Stomach (tissue), 9 donors: ENCODE data around the gene BORCS8. TPM values are rescaled to one million over a fixed set of nuclear protein-coding genes. Genes with fewer than 3 reads are reported as not detected.

Experiments used
- DNase-seq, 2 donors: peaks; one replicate each; pipeline versions ENCODE4 v3.0.0 to v3.0.0-alpha.2; 2013 to 2019
- H3K27ac ChIP-seq, 5 donors: fragments of 200-600 bp in 4 of 5; sonication (generic) in 4 of 5; one replicate each; pipeline ENCODE4 v1.5.1; 2013 to 2019; ENCODE audit warnings: mild to moderate bottlenecking in 1 of 5, moderate library complexity in 1 of 5
- H3K27me3 ChIP-seq, 3 donors: fragments of 200-600 bp; sonication (generic); one replicate each; pipeline ENCODE4 v1.5.1; 2017 to 2019; ENCODE audit warnings: mixed run types in 1 of 3
- H3K36me3 ChIP-seq, 4 donors: fragments of 200-600 bp; sonication (generic); 1 replicate in 3 of 4; 2 replicates in 1 of 4; pipeline ENCODE4 v1.5.1; 2016 to 2019
- H3K4me1 ChIP-seq, 4 donors: fragments of 200-600 bp; sonication (generic); one replicate each; pipeline ENCODE4 v1.5.1; 2016 to 2019
- H3K4me3 ChIP-seq, 4 donors: fragments of 200-600 bp; sonication (generic) in 3 of 4; one replicate each; pipeline ENCODE4 v1.5.1; 2016 to 2019; ENCODE audit warnings: mild to moderate bottlenecking in 1 of 4
- H3K9me3 ChIP-seq, 4 donors: fragments of 200-600 bp; sonication (generic); one replicate each; pipeline ENCODE4 v1.5.1; 2016 to 2019
- EP300 ChIP-seq: sonication (generic); formaldehyde crosslinking; IDR thresholded peaks from one replicate; pipeline ENCODE4 v1.6.1; 2017; ENCODE audit warnings: antibody characterized with exemption
- POLR2A ChIP-seq, 4 donors: fragments of 450-650 bp; IDR thresholded peaks; one replicate each; pipeline ENCODE4 v1.6.1; 2016; ENCODE audit warnings: antibody characterized with exemption in 4 of 4, control low read depth in 2 of 4, mild to moderate bottlenecking in 1 of 4, moderate library complexity in 1 of 4
- POLR2AphosphoS5 ChIP-seq, 3 donors: sonication (generic); formaldehyde crosslinking; IDR thresholded peaks; one replicate each; pipeline ENCODE4 v1.6.1; 2016; ENCODE audit warnings: antibody characterized with exemption in 3 of 3
- WGBS, 5 donors: extraction: QIAGEN DNeasy Blood & Tissue Kit in 3 of 5; methylation state at CpG; one replicate each; pipeline versions ENCODE4 v1.1.5 to v1.1.7; 2013 to 2018; 5-methylcytosine and 5-hydroxymethylcytosine counted together
- intact Hi-C: fragments of 100-400 bp; cut with DNase I; formaldehyde crosslinking; loops from one replicate; pipeline ENCODE4 v1.15.1; 2023; ENCODE audit warnings: low total_unique reads
- polyA plus RNA-seq, 3 donors: library from polyadenylated mRNA; stranded (reverse); fragments of 200-250 nt; gene quantifications; one replicate each; pipeline ENCODE4 v1.2.3, GENCODE V29; 2013
- total RNA-seq, 5 donors: library from RNA; depleted of rRNA; stranded (reverse); fragments of >200 nt; gene quantifications; one replicate each; pipeline versions ENCODE4 v1.1.0 to v1.2.3, GENCODE V29; 2014 to 2016
- TF ChIP-seq, protein P1 (sequence below), 7 experiments: fragments of 450-650 bp in 4 of 7; fragments of 200-600 bp in 3 of 7; sonication (generic) in 3 of 7; IDR thresholded peaks; one replicate each; pipeline ENCODE4 v1.5.1; 2016 to 2019; ENCODE audit warnings: antibody characterized with exemption in 7 of 7, control low read depth in 2 of 7, mild to moderate bottlenecking in 1 of 7
- donor health status: healthy with polysubstance abuse.
- donor health status: Bipolar disorder and iron deficiency.
- donor health status: healthy.

BORCS8 gene
- total and polyA plus RNA-seq, 8 donors, result 8.3 to 96.9 (median 28.1) TPM

DNA sequence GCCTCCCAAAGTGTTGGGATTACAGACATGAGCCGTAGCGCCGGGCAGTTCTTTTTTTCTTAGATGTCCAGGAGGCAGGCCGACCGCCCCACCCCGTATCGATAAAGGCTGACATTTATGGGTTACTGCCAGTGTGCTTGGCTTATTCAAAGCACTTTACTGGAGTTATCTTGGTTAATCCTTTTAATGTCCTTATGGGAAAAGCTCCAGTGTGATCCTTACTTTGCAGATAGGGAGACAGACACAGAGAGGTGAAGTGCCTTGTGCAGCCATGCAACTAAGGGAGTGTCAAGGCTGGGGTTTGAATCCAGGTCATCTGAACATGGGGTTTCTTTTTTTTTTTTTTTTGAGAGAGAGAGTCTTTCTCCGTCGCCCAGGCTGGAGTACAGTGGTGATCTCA lies 39.0 kb upstream of the BORCS8 start:
- WGBS, 5 donors, result 69 to 82% (median 74%) methylated on average over 4 to 9 of the region's 9 CpGs
- Histone ChIP-seq H3K27me3 (peaks cover 0 to 33% (median 22%) of the 10 kb centered on the region in 3 donors), H3K4me1 (no peaks in the 10 kb centered on the region), H3K9me3 (peaks cover 19 to 30% (median 28%) of the 10 kb centered on the region in 4 donors), H3K36me3 (no peaks in the 10 kb centered on the region), H3K4me3 (no peak overlapping the region), H3K27ac (no peak overlapping the region)
- intact Hi-C loops, result no loop called here
- no peak for TF ChIP-seq POLR2A (IDR thresholded peaks at IDR 0.05)
- TF ChIP-seq, protein P1, sequence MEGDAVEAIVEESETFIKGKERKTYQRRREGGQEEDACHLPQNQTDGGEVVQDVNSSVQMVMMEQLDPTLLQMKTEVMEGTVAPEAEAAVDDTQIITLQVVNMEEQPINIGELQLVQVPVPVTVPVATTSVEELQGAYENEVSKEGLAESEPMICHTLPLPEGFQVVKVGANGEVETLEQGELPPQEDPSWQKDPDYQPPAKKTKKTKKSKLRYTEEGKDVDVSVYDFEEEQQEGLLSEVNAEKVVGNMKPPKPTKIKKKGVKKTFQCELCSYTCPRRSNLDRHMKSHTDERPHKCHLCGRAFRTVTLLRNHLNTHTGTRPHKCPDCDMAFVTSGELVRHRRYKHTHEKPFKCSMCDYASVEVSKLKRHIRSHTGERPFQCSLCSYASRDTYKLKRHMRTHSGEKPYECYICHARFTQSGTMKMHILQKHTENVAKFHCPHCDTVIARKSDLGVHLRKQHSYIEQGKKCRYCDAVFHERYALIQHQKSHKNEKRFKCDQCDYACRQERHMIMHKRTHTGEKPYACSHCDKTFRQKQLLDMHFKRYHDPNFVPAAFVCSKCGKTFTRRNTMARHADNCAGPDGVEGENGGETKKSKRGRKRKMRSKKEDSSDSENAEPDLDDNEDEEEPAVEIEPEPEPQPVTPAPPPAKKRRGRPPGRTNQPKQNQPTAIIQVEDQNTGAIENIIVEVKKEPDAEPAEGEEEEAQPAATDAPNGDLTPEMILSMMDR (IDR thresholded peaks at IDR 0.05), result no peak
- no peak for TF ChIP-seq POLR2AphosphoS5 (IDR thresholded peaks at IDR 0.05)
- no peak for TF ChIP-seq EP300
- no peak for DNase-seq

DNA sequence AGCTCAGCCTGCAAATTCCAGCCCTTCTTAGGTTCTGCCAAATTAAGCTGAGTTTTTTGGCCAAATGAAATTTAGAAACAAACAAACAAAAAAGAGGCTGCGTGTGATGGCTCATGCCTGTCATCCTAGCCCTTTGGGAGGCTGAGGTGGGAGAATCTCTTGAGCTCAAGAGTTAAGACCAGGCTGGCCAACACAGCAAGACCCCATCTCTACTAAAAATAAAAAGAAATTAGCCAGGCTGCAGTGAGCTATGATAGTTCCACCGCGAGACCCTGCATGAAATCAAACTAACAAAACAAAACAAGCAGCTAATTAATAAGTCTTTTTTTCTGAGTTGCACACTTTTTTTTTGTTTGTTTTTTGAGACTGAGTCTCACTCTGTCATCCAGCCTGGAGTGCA lies 37.7 kb upstream of the BORCS8 start:
- peaks cover 0 to 10% (median 9%) of the 10 kb centered on the region in 4 donors for H3K4me1 ChIP-seq
- WGBS, 5 donors, result 71 to 83% (median 82%) methylated on average over 3 of the region's 3 CpGs
- H3K4me3 ChIP-seq, result no peak overlapping the region
- H3K27ac ChIP-seq, result no peak overlapping the region
- no peaks in the 10 kb centered on the region for H3K36me3 ChIP-seq
- H3K27me3 ChIP-seq, result peaks cover 6 to 46% (median 33%) of the 10 kb centered on the region in 3 donors
- TF ChIP-seq, protein P1 (IDR thresholded peaks at IDR 0.05), result no peak
- no peak for TF ChIP-seq EP300
- no peak for TF ChIP-seq POLR2AphosphoS5 (IDR thresholded peaks at IDR 0.05)
- no peak for TF ChIP-seq POLR2A (IDR thresholded peaks at IDR 0.05)
- no peak for DNase-seq
- H3K9me3 ChIP-seq, result peaks cover 12 to 17% (median 15%) of the 10 kb centered on the region in 4 donors
- intact Hi-C loops, result no loop called here

DNA sequence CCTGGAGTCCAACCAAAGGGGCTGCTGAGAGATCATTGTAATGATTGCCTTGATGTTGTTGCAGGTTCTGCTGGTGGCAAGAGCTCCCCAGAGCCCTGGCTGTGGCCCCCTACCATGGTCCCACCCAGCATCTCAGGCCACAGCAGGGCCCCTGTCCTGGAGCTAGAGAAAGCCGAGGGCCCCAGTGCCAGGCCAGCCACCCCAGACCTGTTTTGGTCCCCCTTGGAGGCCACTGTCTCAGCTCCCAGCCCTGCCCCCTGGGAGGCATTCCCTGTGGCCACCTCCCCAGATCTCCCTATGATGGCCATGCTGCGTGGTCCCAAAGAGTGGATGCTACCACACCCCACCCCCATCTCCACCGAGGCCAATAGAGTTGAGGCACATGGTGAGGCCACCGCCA lies 35.3 kb upstream of the BORCS8 start:
- Histone ChIP-seq H3K4me3 (no peak overlapping the region), H3K27ac (no peak overlapping the region), H3K9me3 (no peaks in the 10 kb centered on the region), H3K4me1 (peaks cover 0 to 11% (median 11%) of the 10 kb centered on the region in 4 donors), H3K27me3 (peaks cover 6 to 69% (median 46%) of the 10 kb centered on the region in 3 donors), H3K36me3 (no peaks in the 10 kb centered on the region)
- 62 to 87% (median 72%) methylated on average over 3 to 4 of the region's 4 CpGs for WGBS, 5 donors
- TF ChIP-seq, protein P1 (IDR thresholded peaks at IDR 0.05), result no peak
- TF ChIP-seq POLR2A (IDR thresholded peaks at IDR 0.05) (no peak), EP300 (no peak), POLR2AphosphoS5 (IDR thresholded peaks at IDR 0.05) (no peak)
- DNase-seq, result no peak
- intact Hi-C loops, result no loop called here

DNA sequence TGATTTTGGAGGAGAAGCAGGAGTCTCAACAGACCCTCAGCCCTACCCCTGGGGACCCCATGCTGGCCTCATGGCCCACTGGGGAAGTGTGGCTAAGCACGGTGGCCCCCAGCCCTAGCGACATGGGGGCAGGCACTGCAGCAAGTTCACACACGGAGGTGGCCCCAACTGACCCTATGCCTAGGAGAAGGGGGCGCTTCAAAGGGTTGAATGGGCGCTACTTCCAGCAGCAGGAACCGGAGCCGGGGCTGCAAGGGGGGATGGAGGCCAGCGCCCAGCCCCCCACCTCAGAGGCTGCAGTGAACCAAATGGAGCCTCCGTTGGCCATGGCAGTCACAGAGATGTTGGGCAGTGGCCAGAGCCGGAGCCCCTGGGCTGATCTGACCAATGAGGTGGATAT lies 34.7 kb upstream of the BORCS8 start:
- no peaks in the 10 kb centered on the region for H3K36me3 ChIP-seq
- no peak for DNase-seq
- peaks cover 6 to 68% (median 46%) of the 10 kb centered on the region in 3 donors for H3K27me3 ChIP-seq
- H3K27ac ChIP-seq, result no peak overlapping the region
- H3K4me1 ChIP-seq, result peaks cover 0 to 11% (median 11%) of the 10 kb centered on the region in 4 donors
- H3K9me3 ChIP-seq, result no peaks in the 10 kb centered on the region
- 62 to 67% (median 64%) methylated on average over 9 to 10 of the region's 10 CpGs for WGBS, 5 donors
- intact Hi-C loops, result no loop called here
- no peak for TF ChIP-seq EP300
- TF ChIP-seq, protein P1 (IDR thresholded peaks at IDR 0.05), result no peak
- TF ChIP-seq POLR2A (IDR thresholded peaks at IDR 0.05), result no peak
- no peak for TF ChIP-seq POLR2AphosphoS5 (IDR thresholded peaks at IDR 0.05)
- no peak overlapping the region for H3K4me3 ChIP-seq
